GM11168 (cell line): ENCODE data around the gene SEL1L3.
"Not testable (repeated sequence)": the region's sequence is repeated elsewhere in the genome, so short reads cannot be mapped to it uniquely, and the experiment has no call there.

ENCODE experiments used
- in situ Hi-C: fragments of 300-500 bp; cut with MboI; formaldehyde crosslinking; loops from one replicate; pipeline ENCODE4 v1.12.0; 2022; ENCODE audit warnings: low sequenced_read_pairs; ENCODE audit not compliant: unreplicated experiment

SEL1L3 gene

GRCh38 chr4:25862411-25863346 lies at the start of gene SEL1L3:
Gene SEL1L3, minus strand, starts transcription at chr4:25862988. Its CDS starts 152 bp downstream, at chr4:25862836.
- in situ Hi-C loops, result no loop called here

- in situ Hi-C loops, result no loop called here
Measured at GRCh38 chr4:25911356-25911755, 48.6 kb upstream of the SEL1L3 start.

GRCh38 chr4:25908491-25908901 lies 45.7 kb upstream of the SEL1L3 start:
- in situ Hi-C loops, result no loop called here

GRCh38 chr4:25906113-25906512 lies 43.3 kb upstream of the SEL1L3 start:
- in situ Hi-C loops, result not testable (repeated sequence)

GRCh38 chr4:25905371-25905770 lies 42.6 kb upstream of the SEL1L3 start:
- in situ Hi-C loops, result no loop called here

GRCh38 chr4:25904748-25905082 lies 41.9 kb upstream of the SEL1L3 start:
- in situ Hi-C loops, result no loop called here

- in situ Hi-C loops, result no loop called here
Measured at GRCh38 chr4:25903900-25904747, 41.3 kb upstream of the SEL1L3 start.

GRCh38 chr4:25901030-25901430 lies 38.2 kb upstream of the SEL1L3 start:
- in situ Hi-C loops, result no loop called here

- in situ Hi-C loops, result no loop called here
Measured at GRCh38 chr4:25900310-25900709, 37.5 kb upstream of the SEL1L3 start.

- in situ Hi-C loops, result no loop called here
Measured at GRCh38 chr4:25896776-25897539, 34.2 kb upstream of the SEL1L3 start.

GRCh38 chr4:25892796-25893195 lies 30.0 kb upstream of the SEL1L3 start:
- in situ Hi-C loops, result no loop called here

GRCh38 chr4:25890571-25891485 lies 28.0 kb upstream of the SEL1L3 start:
- in situ Hi-C loops, result no loop called here

- in situ Hi-C loops, result no loop called here
Measured at GRCh38 chr4:25889589-25890503, 27.1 kb upstream of the SEL1L3 start.

- in situ Hi-C loops, result no loop called here
Measured at GRCh38 chr4:25888781-25889180, 26.0 kb upstream of the SEL1L3 start.

GRCh38 chr4:25884031-25884782 lies 21.4 kb upstream of the SEL1L3 start:
- in situ Hi-C loops, result no loop called here

- in situ Hi-C loops, result no loop called here
Measured at GRCh38 chr4:25883565-25883964, 20.8 kb upstream of the SEL1L3 start.

GRCh38 chr4:25882226-25882625 lies 19.4 kb upstream of the SEL1L3 start:
- in situ Hi-C loops, result no loop called here

- in situ Hi-C loops, result no loop called here
Measured at GRCh38 chr4:25881193-25881592, 18.4 kb upstream of the SEL1L3 start.
